Endothelial cell of umbilical vein (primary cell): ENCODE data around the gene MTA1. TPM values are rescaled to one million over a fixed set of nuclear protein-coding genes. Genes with fewer than 3 reads are reported as not detected.

Experiments used
- BruUV-seq: library from RNA; stranded (reverse); fragments of 400-500 nt; replicated peaks from 2 replicates; lab custom pipeline; 2021; lab: Mats Ljungman, UMichigan
- CTCF ChIA-PET: fragments of 300-600, 350-600 bp; sonication (Branson Sonifier 250); formaldehyde crosslinking; loops from one replicate; lab custom pipeline; 2021; ENCODE audit warnings: antibody characterized with exemption, inconsistent platforms; lab: Charles Lee
- POLR2A ChIA-PET: fragments of 300-600, 350-600 bp; sonication (Branson Sonifier 250); formaldehyde crosslinking; loops from one replicate; lab custom pipeline; 2021; ENCODE audit warnings: antibody characterized with exemption, inconsistent platforms; lab: Charles Lee
- DNase-seq: peaks from one replicate; pipeline ENCODE4 v3.0.0-alpha.2; 2011; ENCODE audit warnings: low read depth, low spot score
- FAIRE-seq: peaks from 2 replicates; lab custom pipeline; 2011; peaks lifted over from hg19 to GRCh38; lab: Jason Lieb, UNC
- H2AFZ ChIP-seq: 2 replicates; pipeline ENCODE4 v1.6.0; 2012; ENCODE audit warnings: low read depth, low read length, control low read depth, inconsistent platforms
- H3K27ac ChIP-seq: 2 replicates; pipeline ENCODE4 v1.5.1; 2011; ENCODE audit warnings: low read depth, mild to moderate bottlenecking, control low read depth, low read length, moderate library complexity; ENCODE audit not compliant: insufficient read depth
- H3K27me3 ChIP-seq, 2 experiments: 2 replicates each; pipeline versions ENCODE4 v1.6.0 to v1.6.1; 2011; ENCODE audit warnings: low read length in 2 of 2, mixed read lengths in 1 of 2; ENCODE audit not compliant: control insufficient read depth in 2 of 2, insufficient read depth in 2 of 2
- H3K36me3 ChIP-seq, 2 experiments: 2 replicates in 1 of 2; 3 replicates in 1 of 2; pipeline ENCODE4 v1.5.1; 2011; ENCODE audit warnings: low read length in 2 of 2, mild to moderate bottlenecking in 1 of 2, moderate library complexity in 1 of 2; ENCODE audit not compliant: control insufficient read depth in 2 of 2, insufficient read depth in 2 of 2; ENCODE audit errors: extremely low read depth in 1 of 2
- H3K4me1 ChIP-seq: 3 replicates; pipeline ENCODE4 v1.5.1; 2011; ENCODE audit warnings: mild to moderate bottlenecking, low read length; ENCODE audit not compliant: control insufficient read depth, insufficient read depth; ENCODE audit errors: extremely low read depth
- H3K4me2 ChIP-seq: 2 replicates; pipeline ENCODE4 v1.6.1; 2011; ENCODE audit warnings: low read length, control low read depth, mixed read lengths; ENCODE audit not compliant: insufficient read depth
- H3K4me3 ChIP-seq, 3 experiments: fragments of 200-600 bp in 1 of 3; sonication (generic), shearing (Covaris generic) in 1 of 3; replicated peaks in 1 of 3; 2 replicates each; pipeline ENCODE4 v1.5.1; 2011 to 2016; ENCODE audit warnings: control low read depth in 3 of 3, low read length in 3 of 3, mild to moderate bottlenecking in 2 of 3, inconsistent platforms in 1 of 3, low read depth in 1 of 3, moderate library complexity in 1 of 3; ENCODE audit not compliant: insufficient read depth in 1 of 3
- H3K79me2 ChIP-seq: 2 replicates; pipeline ENCODE4 v1.6.0; 2012; ENCODE audit warnings: low read length, inconsistent platforms; ENCODE audit not compliant: control insufficient read depth, insufficient read depth
- H3K9ac ChIP-seq: replicated peaks from 2 replicates; pipeline ENCODE3; 2011; ENCODE audit warnings: low read length, control low read depth; ENCODE audit not compliant: insufficient read depth; ENCODE audit errors: extremely low read depth
- H3K9me1 ChIP-seq: replicated peaks from 3 replicates; pipeline ENCODE4 v1.6.0; 2011; ENCODE audit warnings: mild to moderate bottlenecking, low read length; ENCODE audit not compliant: control insufficient read depth, insufficient read depth; ENCODE audit errors: extremely low read depth
- H3K9me3 ChIP-seq: replicated peaks from 2 replicates; pipeline ENCODE4 v1.5.1; 2012; ENCODE audit warnings: low read length, inconsistent platforms; ENCODE audit not compliant: control insufficient read depth, insufficient read depth
- H4K20me1 ChIP-seq: replicated peaks from 2 replicates; pipeline ENCODE3; 2011; ENCODE audit warnings: mild to moderate bottlenecking, low read length; ENCODE audit not compliant: control insufficient read depth, insufficient read depth; ENCODE audit errors: extremely low read depth
- EZH2 ChIP-seq: IDR thresholded peaks from 2 replicates; pipeline ENCODE4 v1.6.1; 2012; ENCODE audit warnings: borderline replicate concordance, low read depth, mild to moderate bottlenecking, moderate library complexity, low read length, inconsistent platforms; ENCODE audit not compliant: severe bottlenecking
- FOS ChIP-seq: IDR thresholded peaks from 2 replicates; pipeline ENCODE4 v1.6.1; 2011; ENCODE audit warnings: mild to moderate bottlenecking, low read length, moderate library complexity, borderline replicate concordance; ENCODE audit not compliant: insufficient read depth
- GATA2 ChIP-seq: IDR thresholded peaks from 2 replicates; pipeline ENCODE4 v1.7.0; 2011; ENCODE audit warnings: low read depth, mild to moderate bottlenecking, moderate library complexity, mixed read lengths, low read length; ENCODE audit not compliant: insufficient read length, insufficient read depth
- JUN ChIP-seq: IDR thresholded peaks from 2 replicates; pipeline ENCODE4 v1.6.1; 2011; ENCODE audit warnings: borderline replicate concordance, low read depth; ENCODE audit not compliant: insufficient read length, insufficient read depth
- MYC ChIP-seq: IDR thresholded peaks from one replicate; pipeline ENCODE4 v1.6.1; 2011; ENCODE audit warnings: mild to moderate bottlenecking, low read depth, low read length
- POLR2A ChIP-seq: IDR thresholded peaks from 2 replicates; pipeline ENCODE4 v1.6.1; 2012; ENCODE audit warnings: low read depth, mild to moderate bottlenecking, control low read depth, low read length
- POLR2AphosphoS5 ChIP-seq: IDR thresholded peaks from 2 replicates; pipeline ENCODE4 v1.6.1; 2012; ENCODE audit warnings: low read depth, mild to moderate bottlenecking, control low read depth, low read length, moderate library complexity; ENCODE audit not compliant: insufficient read depth
- dilution Hi-C: fragments of 300-500 bp; cut with MboI; formaldehyde crosslinking; loops from one replicate; pipeline ENCODE4 v1.15.0; 2019; ENCODE audit warnings: low sequenced_read_pairs; ENCODE audit not compliant: extremely low pct_ligation_motif_present
- intact Hi-C: fragments of 100-400 bp; cut with micrococcal nuclease; formaldehyde crosslinking; loops from one replicate; pipeline ENCODE4 v1.10.0; 2022
- polyA plus RNA-seq, 4 experiments: library from polyadenylated mRNA; depleted of rRNA in 3 of 4; stranded (reverse) in 3 of 4; unstranded in 1 of 4; fragments of >200 nt; gene quantifications; 2 replicates each; pipeline versions ENCODE4 v1.2.1 to v1.2.3, GENCODE V29; 2011 to 2012; ENCODE audit warnings: missing spikeins in 1 of 4
- total RNA-seq: library from RNA; stranded (reverse); gene quantifications from 2 replicates; pipeline ENCODE4 v1.2.3, GENCODE V29; 2021
- TF ChIP-seq, protein P1 (sequence below), 2 donors: IDR thresholded peaks; 1 replicate in 1 of 2; 2 replicates in 1 of 2; pipeline ENCODE4 v1.5.1; 2011; ENCODE audit warnings: low read length in 2 of 2, mild to moderate bottlenecking in 2 of 2, moderate library complexity in 2 of 2, control low read depth in 1 of 2, inconsistent platforms in 1 of 2, low read depth in 1 of 2; ENCODE audit not compliant: insufficient read depth in 1 of 2; ENCODE audit errors: extremely low read depth in 1 of 2
- TF ChIP-seq, protein P2 (sequence below): IDR thresholded peaks from 2 replicates; pipeline ENCODE4 v1.6.1; 2011; ENCODE audit not compliant: insufficient read depth, insufficient read length

Gene MTA1
- total and polyA plus RNA-seq, 2 donors (not counting 3 experiments of a cell fraction or from before 2014, with no cell fraction given): 85.2 to 167 TPM

GRCh38 chr14:105464501-105464900, 44.9 kb downstream of the MTA1 start:
- Histone ChIP-seq H3K9ac (no peak overlapping the region), H3K36me3 (peaks cover 10 to 59% of the 10 kb centered on the region in 2 experiments), H3K4me3 (no peak overlapping the region), H3K79me2 (no peaks in the 10 kb centered on the region), H3K4me2 (no peak overlapping the region), H3K4me1 (no peaks in the 10 kb centered on the region), H3K27ac (no peak overlapping the region), H3K9me1 (no peaks in the 10 kb centered on the region), H2AFZ (no peak overlapping the region), H3K27me3 (no peaks in the 10 kb centered on the region), H3K9me3 (no peaks in the 10 kb centered on the region), H4K20me1 (no peaks in the 10 kb centered on the region)
- TSS peak; percentile 37 for BruUV-seq
- CTCF ChIA-PET: interaction anchor here (1.0 kb wide), 1 partner anchor 16 kb away, joined by 3 read pairs; no protein-coding TSS in a partner anchor
- FAIRE-seq (no peak), DNase-seq (no peak)
- POLR2A ChIA-PET: no interaction called here
- TF ChIP-seq EZH2 (no peak), FOS (no peak), MYC (no peak), POLR2A (no peak), GATA2 (no peak), JUN (no peak), POLR2AphosphoS5 (no peak)
- TF ChIP-seq, protein P1, sequence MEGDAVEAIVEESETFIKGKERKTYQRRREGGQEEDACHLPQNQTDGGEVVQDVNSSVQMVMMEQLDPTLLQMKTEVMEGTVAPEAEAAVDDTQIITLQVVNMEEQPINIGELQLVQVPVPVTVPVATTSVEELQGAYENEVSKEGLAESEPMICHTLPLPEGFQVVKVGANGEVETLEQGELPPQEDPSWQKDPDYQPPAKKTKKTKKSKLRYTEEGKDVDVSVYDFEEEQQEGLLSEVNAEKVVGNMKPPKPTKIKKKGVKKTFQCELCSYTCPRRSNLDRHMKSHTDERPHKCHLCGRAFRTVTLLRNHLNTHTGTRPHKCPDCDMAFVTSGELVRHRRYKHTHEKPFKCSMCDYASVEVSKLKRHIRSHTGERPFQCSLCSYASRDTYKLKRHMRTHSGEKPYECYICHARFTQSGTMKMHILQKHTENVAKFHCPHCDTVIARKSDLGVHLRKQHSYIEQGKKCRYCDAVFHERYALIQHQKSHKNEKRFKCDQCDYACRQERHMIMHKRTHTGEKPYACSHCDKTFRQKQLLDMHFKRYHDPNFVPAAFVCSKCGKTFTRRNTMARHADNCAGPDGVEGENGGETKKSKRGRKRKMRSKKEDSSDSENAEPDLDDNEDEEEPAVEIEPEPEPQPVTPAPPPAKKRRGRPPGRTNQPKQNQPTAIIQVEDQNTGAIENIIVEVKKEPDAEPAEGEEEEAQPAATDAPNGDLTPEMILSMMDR (IDR thresholded peaks at IDR 0.05; ENCODE audit: extremely low read depth in 1 of 2, insufficient read depth in 1 of 2, low read depth in 1 of 2, low read length in 2 of 2): no peak
- TF ChIP-seq, protein P2, sequence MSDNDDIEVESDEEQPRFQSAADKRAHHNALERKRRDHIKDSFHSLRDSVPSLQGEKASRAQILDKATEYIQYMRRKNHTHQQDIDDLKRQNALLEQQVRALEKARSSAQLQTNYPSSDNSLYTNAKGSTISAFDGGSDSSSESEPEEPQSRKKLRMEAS: no peak
- intact Hi-C loops (no loop called here), dilution Hi-C loops (no loop called here)
